ENCODE data around the gene TRPM2.

DNA sequence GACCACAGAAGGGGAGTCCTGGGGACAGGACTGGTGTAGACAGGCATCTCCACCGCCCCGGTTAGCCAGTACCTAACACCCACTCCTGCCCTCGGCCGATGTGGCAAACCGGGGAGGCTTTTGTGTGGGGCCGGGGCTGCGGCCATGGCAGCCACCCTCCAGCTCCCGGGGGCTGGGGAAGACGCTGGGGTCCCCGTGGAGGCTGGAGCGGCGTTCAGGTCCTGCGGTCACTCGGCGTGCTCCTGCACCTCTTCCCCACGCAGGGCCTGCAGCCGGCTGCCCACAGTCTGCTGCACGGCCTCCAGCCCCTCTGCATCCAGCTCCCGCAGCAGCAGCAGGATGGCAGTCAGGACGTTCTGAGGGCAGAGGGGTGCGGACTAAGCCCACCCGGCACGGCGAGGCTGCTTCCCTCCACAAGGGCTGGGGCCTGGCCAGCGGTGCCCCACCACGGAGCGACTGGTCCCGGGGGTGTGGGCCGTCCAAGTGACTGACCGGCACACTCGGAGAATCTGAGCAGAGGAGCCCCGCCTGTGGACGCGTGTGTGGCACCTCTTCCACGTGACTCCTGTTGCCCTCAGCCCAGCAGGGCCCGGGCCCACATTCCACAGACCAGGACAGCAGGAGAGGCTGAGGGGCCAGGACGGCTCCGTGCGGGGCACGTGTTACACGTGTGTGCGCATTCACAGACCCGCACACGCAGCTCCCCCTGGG is 23.3 kb upstream of the TRPM2 start:
- TF ChIP-seq JUND (IDR thresholded peaks at IDR 0.05; ENCODE audit: low read depth, low read length) (no peak), HDAC6 (IDR thresholded peaks at IDR 0.05; ENCODE audit: unreplicated experiment) (no peak), YY1 (IDR thresholded peaks at IDR 0.05; ENCODE audit: low read depth, low read length) (no peak), POLR2A (IDR thresholded peaks at IDR 0.05; ENCODE audit: low read depth, low read length) (peak; percentile 72; the same call in 1 of the 2 replicates)
- TF ChIP-seq, protein P1, sequence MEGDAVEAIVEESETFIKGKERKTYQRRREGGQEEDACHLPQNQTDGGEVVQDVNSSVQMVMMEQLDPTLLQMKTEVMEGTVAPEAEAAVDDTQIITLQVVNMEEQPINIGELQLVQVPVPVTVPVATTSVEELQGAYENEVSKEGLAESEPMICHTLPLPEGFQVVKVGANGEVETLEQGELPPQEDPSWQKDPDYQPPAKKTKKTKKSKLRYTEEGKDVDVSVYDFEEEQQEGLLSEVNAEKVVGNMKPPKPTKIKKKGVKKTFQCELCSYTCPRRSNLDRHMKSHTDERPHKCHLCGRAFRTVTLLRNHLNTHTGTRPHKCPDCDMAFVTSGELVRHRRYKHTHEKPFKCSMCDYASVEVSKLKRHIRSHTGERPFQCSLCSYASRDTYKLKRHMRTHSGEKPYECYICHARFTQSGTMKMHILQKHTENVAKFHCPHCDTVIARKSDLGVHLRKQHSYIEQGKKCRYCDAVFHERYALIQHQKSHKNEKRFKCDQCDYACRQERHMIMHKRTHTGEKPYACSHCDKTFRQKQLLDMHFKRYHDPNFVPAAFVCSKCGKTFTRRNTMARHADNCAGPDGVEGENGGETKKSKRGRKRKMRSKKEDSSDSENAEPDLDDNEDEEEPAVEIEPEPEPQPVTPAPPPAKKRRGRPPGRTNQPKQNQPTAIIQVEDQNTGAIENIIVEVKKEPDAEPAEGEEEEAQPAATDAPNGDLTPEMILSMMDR (IDR thresholded peaks at IDR 0.05 in 2 of 3, conservative IDR thresholded peaks at IDR 0.05 in 1 of 3; ENCODE audit: control insufficient read depth in 2 of 3, extremely low read depth in 1 of 3, insufficient read depth in 1 of 3, low read depth in 3 of 3, low read length in 3 of 3), result no peak
- TF ChIP-seq, protein P2, sequence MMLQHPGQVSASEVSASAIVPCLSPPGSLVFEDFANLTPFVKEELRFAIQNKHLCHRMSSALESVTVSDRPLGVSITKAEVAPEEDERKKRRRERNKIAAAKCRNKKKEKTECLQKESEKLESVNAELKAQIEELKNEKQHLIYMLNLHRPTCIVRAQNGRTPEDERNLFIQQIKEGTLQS (IDR thresholded peaks at IDR 0.05; ENCODE audit: borderline replicate concordance, extremely low read depth, low read depth, low read length), result no peak
- TF ChIP-seq, protein P3, sequence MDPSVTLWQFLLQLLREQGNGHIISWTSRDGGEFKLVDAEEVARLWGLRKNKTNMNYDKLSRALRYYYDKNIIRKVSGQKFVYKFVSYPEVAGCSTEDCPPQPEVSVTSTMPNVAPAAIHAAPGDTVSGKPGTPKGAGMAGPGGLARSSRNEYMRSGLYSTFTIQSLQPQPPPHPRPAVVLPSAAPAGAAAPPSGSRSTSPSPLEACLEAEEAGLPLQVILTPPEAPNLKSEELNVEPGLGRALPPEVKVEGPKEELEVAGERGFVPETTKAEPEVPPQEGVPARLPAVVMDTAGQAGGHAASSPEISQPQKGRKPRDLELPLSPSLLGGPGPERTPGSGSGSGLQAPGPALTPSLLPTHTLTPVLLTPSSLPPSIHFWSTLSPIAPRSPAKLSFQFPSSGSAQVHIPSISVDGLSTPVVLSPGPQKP (IDR thresholded peaks at IDR 0.05; ENCODE audit: low read depth, low read length), result no peak
